GM03348 (cell line): ENCODE results near the gene DGCR8.

ENCODE experiments used
- DNase-seq: peaks from one replicate; pipeline ENCODE4 v3.0.0; 2012; ENCODE audit warnings: low spot score

DGCR8 gene

GRCh38 chr22:20110359-20110985 is 30.4 kb downstream of the DGCR8 start:
- no peak for DNase-seq

- DNase-seq = peak; percentile 42
Measured at GRCh38 chr22:20111045-20111688, 31.1 kb downstream of the DGCR8 start.

DNA sequence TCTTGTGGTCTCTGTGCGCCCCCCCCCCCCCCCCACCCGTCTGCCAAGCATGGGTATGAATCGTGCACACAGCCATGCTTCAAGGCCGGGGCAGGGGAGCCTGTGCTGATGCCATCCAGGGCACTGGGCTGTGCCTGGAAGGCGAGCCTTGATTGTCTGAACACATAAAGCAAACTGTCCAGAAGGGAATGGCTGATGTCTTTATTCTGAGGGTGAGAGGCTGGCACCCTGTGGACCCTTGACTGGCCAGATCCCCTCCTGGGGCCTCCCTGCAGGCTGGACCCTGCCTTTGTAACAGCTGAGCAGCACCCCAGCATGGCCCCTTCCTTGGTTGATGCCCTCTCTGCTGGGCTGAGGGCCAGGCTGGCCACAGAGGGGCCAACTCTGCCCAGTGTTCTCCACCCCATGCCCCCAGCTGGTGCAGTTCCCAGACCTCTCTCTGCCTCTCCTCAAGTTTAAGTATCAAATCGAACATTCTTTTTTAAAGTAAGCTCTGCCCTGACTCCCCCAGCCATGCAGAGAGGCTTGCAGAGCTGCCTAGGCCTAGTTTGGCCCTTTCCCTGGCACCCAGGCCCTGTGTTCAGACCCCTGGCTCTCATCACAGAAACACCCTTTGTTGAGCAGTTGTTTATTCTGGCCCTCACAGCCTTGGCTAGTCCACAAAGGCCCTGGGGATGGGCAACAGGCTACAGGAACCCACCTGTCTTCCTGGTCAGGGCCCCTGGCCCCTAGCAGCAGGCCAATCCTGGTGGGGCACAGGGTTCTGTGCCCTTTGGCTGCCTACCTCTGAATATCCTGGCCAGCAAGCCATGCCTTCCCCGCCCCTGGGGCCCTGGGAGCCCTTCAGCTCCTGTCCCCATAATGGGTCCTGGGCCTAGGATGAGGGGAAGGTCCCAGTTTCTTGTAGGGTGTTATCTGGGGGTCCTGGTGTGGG is 31.9 kb downstream of the DGCR8 start:
- no peak for DNase-seq

DNA sequence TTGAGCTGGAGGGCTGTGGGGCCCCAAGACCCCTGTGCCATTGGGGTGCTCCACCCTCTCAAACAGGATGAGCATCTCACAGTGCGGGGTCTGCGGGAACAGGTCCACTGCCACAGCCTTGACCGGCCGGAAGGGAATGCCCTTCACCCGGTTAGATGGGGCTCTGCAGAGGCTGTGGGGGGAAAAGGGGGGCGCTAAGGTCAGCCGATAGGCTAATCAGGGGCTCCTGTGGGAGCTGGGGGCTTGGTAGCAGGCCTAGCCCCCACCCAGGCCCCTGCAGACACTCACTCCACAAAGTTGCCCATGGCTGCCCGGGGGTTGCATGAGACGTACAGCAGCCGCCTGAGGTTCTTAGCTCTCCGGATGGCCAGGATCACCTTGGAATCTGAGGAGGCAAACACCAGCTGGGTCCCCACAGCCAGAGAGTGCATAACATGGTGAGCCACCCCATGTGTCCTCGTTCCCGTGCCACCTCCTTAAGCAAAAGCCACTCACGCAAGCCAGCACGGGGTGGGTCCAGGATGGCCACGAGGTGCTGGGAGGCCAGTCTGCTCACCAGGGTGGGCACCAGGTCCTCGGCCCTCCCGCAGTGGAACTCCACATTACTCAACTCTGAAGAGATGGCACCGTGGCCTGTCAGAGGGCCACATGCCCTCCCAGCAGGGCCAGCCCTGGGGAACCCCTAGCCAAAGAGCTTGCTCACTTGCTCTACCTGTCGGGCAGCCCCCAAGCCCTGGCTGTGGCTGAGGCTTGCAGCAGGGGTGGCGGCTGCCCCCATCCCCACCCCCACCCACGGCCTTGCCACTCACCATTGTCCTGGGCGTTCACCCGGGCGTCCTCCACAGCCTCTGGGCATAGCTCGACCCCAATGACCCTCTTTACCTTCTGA is 32.8 kb downstream of the DGCR8 start:
- DNase-seq = no peak

DNA sequence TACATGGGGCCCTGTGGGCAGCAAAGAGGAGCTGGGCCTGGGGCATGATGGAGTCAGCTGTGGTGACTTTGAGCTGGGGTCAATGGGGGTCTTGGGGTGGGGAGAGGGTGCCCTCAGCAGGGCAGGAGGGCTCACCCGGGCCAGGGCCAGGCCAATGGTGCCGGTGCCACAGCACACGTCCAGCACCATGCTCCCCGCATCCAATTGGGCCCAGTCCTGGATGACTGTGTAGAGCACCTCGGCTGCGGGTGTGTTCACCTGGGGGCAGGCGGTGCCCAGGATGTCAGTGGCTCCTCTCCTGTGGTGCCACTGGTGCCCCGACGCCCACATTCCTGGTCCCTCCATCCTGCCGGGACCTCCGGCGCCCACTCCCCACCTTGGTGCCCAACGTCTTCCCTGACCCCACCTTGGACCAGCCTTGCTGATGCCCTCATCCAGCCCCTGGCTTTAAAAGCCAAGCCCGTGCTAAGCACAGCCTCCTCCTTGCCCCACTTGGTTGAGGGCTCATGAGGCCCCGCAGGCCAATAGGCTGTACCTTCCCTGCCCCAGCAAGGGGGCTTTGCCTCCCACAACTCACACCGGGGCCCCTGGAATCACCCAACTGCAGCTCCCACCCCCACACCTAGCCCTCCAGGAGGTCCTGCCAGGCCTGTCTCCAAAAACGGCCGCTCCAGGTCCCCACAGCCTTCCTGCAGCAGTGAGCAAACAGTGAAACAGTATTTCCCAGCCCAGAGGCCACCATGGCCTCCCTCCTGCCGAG is 33.7 kb downstream of the DGCR8 start:
- no peak for DNase-seq

DNA sequence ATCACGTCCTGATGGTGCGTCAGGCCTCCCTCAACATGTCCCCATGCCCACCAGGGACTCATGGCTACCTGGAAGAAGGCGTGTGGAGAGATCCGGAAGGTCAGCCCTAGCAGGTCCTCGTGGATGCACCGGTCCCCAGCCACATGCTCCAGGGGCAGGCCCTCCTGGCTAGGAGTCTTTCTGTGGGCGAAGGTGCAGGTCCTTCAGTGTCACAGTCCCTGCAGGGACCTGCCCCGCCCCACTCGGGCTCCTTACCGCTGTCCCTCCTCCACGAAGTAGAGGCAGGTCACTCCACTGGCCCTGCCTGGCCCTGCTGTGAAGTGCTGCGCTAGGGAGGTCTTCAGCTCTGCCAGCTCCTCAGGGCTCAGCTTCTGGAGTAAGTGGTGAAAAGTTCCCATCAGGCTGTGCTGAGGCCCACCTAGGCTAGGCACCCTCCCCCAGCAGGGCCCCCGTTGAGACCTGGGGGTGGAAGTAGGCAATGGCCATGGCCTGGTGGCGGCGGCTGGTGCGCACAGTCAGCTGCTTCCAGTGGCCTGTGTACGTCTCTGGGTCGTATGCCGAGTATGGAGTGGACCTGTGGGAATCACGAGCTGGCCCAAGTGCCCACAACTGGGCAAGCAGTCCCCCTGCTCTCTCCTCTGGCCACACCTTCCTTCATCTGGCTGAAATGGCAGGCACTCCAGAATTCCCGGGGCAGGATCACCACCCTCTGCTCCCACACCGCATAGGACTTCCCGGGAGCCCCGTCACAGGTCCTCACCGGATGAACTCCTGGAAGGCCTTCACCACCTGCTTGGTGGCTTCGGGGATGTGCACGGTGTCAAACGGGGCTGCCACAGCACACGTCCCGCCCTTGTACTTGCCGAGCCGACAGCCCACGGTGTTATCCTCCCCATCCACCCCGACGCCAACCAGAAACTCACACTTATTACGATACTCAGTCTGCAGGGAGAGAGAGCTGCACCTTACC is 34.8 kb downstream of the DGCR8 start:
- DNase-seq = no peak

DNA sequence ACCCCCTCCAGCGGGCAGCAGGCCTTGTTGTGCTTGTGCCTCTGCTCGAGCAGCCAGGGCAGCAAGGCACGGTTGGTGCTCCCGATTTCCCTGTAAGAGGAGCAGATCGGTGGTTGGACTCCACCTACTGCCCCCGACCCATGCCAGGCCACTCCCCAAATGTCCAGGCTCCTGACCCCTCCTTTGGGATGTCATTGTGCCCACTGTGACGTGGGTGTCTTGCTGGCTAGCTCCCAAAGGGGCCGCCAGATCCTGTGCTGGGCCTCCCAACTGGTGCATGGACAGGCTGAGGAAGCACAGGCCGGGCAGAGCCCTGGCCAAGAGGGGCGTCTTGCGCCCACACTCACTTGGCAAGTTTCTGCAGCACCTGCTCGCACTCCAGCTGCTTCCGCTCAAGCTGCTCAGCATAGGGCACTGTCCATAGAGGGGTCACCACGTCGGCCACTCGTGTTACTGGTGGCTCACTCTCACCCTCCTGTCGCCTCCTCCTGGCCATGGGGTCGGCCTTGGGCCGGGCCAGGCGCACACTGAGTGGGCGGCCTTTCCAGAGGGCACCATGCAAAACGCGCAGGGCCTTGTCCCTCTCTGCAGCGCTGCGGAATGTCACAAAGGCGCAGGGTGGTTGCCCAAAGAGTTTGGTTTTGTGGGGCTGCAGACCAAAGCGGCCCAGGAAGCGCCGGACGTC is 35.8 kb downstream of the DGCR8 start, which contains the start of gene RANBP1:
Gene RANBP1 (plus strand): TSS at position 414 of the 685 bp plus-strand sequence. CDS start 81 bp downstream, at position 495.
- DNase-seq = no peak

DNA sequence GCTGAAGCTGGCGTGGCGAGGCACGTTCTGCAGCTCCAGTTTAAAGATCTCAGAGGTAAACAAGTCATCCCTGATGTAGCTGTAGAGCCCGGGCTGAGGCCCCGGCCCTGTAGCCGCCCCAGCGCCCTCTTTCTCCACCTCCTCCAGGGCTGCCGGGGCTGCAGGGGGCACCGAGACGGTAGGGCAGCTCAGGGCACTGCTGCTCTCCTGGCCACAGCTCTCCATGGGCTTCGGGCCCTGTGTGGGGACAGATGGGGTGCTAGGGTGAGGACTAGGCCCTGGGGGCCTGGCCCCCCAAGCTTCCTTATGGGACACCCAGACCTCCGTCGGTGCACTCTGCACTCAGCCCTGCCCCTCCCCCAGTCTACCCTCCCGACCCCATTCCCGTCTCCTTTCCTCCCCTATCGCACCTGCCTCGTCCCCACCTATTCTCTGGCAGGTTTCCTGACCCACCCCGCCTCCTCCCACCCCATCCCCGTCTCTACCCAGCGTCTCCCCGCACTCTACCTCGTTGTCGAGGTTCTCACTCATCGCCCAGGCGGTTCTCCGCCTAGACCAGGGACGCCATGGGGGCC is 36.4 kb downstream of the DGCR8 start:
- peak; percentile 37 for DNase-seq

- DNase-seq = peak; percentile 99
Measured at GRCh38 chr22:20116951-20117632, 37.1 kb downstream of the DGCR8 start, which contains the start of gene TRMT2A. Gene TRMT2A, minus strand, starts transcription at chr22:20117226. Its CDS starts 320 bp downstream, at chr22:20116906.

- DNase-seq = peak; percentile 47
Measured at GRCh38 chr22:20117633-20118299, 37.7 kb downstream of the DGCR8 start.

DNA sequence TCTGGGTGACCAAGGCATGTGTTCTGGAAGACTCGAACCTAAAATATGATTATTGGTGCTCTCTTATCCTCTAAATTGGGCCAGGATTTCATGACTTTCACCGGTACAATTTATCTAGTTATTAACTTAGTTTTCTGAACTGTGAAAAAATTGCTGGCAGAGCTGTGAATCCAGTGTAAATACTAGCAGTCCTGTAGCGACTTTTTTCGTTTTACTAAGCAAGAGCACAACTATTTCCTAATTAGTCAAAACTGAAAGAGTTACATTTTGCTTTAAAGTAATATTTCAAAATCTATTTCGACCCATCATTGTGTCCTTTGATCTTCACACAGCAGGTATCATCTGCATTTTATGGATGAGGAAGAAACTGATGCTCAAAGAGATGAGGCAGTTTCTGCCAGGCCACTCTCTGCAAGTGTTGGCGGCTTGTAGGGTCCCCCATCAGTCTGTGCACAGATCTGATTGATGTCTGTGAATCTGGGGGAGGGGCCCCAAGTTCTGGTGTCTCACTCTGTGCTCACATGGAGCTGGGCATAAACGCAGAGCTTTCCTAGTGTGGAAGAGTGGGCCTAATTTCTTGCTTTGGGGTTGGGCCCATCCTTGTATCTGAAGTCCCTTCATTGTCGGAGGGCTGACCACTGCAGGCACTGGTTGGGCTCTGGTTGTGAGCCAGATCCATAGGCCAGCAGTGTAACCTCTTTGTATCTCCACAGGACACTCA is 38.4 kb downstream of the DGCR8 start:
- no peak for DNase-seq

DNA sequence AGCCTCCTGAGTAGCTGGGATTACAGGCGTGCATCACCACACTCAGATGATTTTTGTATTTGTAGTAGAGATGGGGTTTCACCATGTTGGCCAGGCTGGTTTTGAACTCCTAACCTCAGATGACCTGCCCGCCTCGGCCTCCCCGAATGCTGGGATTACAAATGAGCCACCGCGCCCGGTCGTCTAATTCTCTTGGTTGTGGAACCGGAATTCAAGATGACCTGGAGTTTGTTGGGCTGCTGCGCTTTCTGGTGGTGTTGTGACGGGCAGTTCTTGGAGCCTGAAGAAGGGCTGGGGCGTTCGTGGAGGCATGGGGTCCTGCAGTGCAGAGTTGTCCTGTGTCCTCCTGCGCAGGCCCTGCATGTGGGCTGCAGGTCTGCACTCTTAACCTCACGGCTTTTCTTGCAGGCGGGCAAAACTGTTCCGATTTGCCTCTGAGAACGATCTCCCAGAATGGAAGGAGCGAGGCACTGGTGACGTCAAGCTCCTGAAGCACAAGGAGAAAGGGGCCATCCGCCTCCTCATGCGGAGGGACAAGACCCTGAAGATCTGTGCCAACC is 41.9 kb downstream of the DGCR8 start:
- DNase-seq = no peak

GRCh38 chr22:20123366-20124082 is 43.5 kb downstream of the DGCR8 start:
- no peak for DNase-seq

DNA sequence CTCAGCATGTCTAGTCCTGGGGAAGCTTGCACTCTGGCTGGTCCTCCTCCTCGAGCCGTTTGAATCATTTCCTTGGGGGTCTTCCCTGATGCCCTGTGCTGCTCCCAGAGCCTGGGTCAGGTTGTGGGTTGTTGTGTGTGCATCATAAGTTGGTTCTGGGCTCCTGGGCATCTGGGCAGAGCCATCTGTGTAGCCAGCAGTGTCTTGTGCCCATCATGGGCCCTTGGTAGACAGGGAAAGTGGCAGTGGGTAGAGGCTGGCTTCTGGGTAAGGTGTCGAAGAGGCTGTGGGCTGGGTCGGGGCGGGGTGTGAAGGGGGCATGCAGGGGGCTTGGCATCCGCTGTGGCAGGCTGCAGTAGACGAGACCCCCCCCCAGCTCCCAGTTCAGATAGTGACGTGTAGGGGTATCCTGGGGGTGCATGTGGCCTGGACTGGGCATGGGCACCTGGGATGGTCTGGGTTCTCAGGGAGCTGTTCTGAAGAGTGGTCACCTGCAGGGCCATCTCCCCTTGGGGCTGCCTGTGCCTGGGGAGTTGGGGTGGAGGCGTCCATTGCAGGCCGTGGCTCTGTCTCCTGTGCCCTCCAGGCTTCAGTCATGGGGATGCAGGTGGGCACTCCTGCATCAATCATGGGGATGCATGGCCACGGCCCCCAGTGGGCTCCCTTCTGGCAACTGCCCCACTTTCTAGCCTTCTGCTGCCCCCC is 44.2 kb downstream of the DGCR8 start:
- DNase-seq = no peak
